H1 (cell line): Measurements from ENCODE around the gene LEUTX. TPM values are rescaled to one million over a fixed set of nuclear protein-coding genes. Genes with fewer than 3 reads are reported as not detected.

ENCODE experiments used
- CTCF ChIA-PET: fragments of 300-600 bp; sonication (Branson Sonifier 250); formaldehyde crosslinking; loops from one replicate; lab custom pipeline; 2021; ENCODE audit not compliant: partially characterized antibody; lab: Charles Lee
- POLR2A ChIA-PET: fragments of 300-600 bp; sonication (Branson Sonifier 250); formaldehyde crosslinking; loops from one replicate; lab custom pipeline; 2021; ENCODE audit warnings: inconsistent platforms; ENCODE audit not compliant: partially characterized antibody; lab: Charles Lee
- DNase-seq, 2 experiments: peaks; one replicate each; pipeline versions ENCODE4 v3.0.0 to v3.0.0-alpha.2; 2010 to 2022; ENCODE audit warnings: low spot score in 2 of 2, low read depth in 1 of 2, mixed read lengths in 1 of 2
- FAIRE-seq: peaks from 2 replicates; lab custom pipeline; 2011; peaks lifted over from hg19 to GRCh38; lab: Jason Lieb, UNC
- H2AFZ ChIP-seq: 2 replicates; pipeline ENCODE4 v1.8.1; 2012; ENCODE audit warnings: low read length, inconsistent platforms
- H2AK5ac ChIP-seq: 2 replicates; pipeline ENCODE4 v1.6.1; 2013; ENCODE audit warnings: low read depth, low read length
- H2BK120ac ChIP-seq: replicated peaks from 2 replicates; pipeline ENCODE3; 2013; ENCODE audit warnings: low read depth, low read length, inconsistent platforms
- H2BK12ac ChIP-seq: 2 replicates; pipeline ENCODE4 v1.6.1; 2013; ENCODE audit warnings: low read depth, low read length
- H2BK15ac ChIP-seq: 2 replicates; pipeline ENCODE4 v1.6.1; 2013; ENCODE audit warnings: low read length
- H2BK20ac ChIP-seq: 2 replicates; pipeline ENCODE4 v1.6.1; 2013; ENCODE audit warnings: low read length
- H2BK5ac ChIP-seq: 2 replicates; pipeline ENCODE4 v1.6.1; 2013; ENCODE audit warnings: low read depth, low read length
- H3K14ac ChIP-seq: 2 replicates; pipeline ENCODE4 v1.6.1; 2013; ENCODE audit warnings: inconsistent platforms; ENCODE audit not compliant: insufficient read length
- H3K18ac ChIP-seq: 2 replicates; pipeline ENCODE4 v1.6.1; 2013; ENCODE audit warnings: low read length; ENCODE audit errors: extremely low read depth
- H3K23ac ChIP-seq: 2 replicates; pipeline ENCODE4 v1.6.1; 2013; ENCODE audit warnings: inconsistent platforms; ENCODE audit not compliant: insufficient read length
- H3K23me2 ChIP-seq: 2 replicates; pipeline ENCODE4 v1.6.1; 2013; ENCODE audit warnings: low read depth, low read length
- H3K27ac ChIP-seq: 2 replicates; pipeline ENCODE4 v1.6.1; 2011; ENCODE audit warnings: low read depth, low read length, inconsistent platforms
- H3K27me3 ChIP-seq, 4 experiments: replicated peaks in 1 of 4; 1 replicate in 1 of 4; 2 replicates in 3 of 4; pipeline versions ENCODE4 v1.6.1 to v1.8.1; 2011 to 2013; ENCODE audit warnings: low read length in 3 of 4, mild to moderate bottlenecking in 3 of 4, inconsistent platforms in 2 of 4, mixed read lengths in 2 of 4, moderate library complexity in 1 of 4; ENCODE audit not compliant: control insufficient read depth in 3 of 4, insufficient read depth in 3 of 4; ENCODE audit errors: extremely low read depth in 1 of 4
- H3K36me3 ChIP-seq, 4 experiments: 2 replicates each; pipeline versions ENCODE4 v1.6.1 to v1.8.1; 2011 to 2013; ENCODE audit warnings: mild to moderate bottlenecking in 4 of 4, low read length in 3 of 4, moderate library complexity in 2 of 4, control low read depth in 1 of 4, inconsistent platforms in 1 of 4; ENCODE audit not compliant: insufficient read depth in 4 of 4, control insufficient read depth in 2 of 4
- H3K4ac ChIP-seq: replicated peaks from 2 replicates; pipeline ENCODE3; 2013; ENCODE audit warnings: low read length, low read depth, mixed read lengths, inconsistent platforms; ENCODE audit not compliant: insufficient read length
- H3K4me1 ChIP-seq, 4 experiments: replicated peaks in 1 of 4; 1 replicate in 1 of 4; 2 replicates in 3 of 4; pipeline versions ENCODE4 v1.6.1 to v1.8.1; 2011 to 2013; ENCODE audit warnings: low read length in 3 of 4, inconsistent platforms in 2 of 4, mixed read lengths in 1 of 4; ENCODE audit not compliant: insufficient read depth in 4 of 4, control insufficient read depth in 3 of 4
- H3K4me2 ChIP-seq, 2 experiments: 2 replicates each; pipeline versions ENCODE4 v1.6.1 to v1.8.1; 2011 to 2013; ENCODE audit warnings: low read depth in 2 of 2, low read length in 2 of 2, control low read depth in 1 of 2, inconsistent platforms in 1 of 2, mild to moderate bottlenecking in 1 of 2; ENCODE audit not compliant: insufficient read depth in 1 of 2
- H3K4me3 ChIP-seq, 4 experiments: fragments of 200-600, 300-600 bp in 1 of 4; sonication (generic), shearing (Covaris generic), sonication (Bioruptor Twin) in 1 of 4; 2 replicates each; pipeline versions ENCODE4 v1.5.1 to v1.8.1; 2011 to 2016; ENCODE audit warnings: low read length in 4 of 4, low read depth in 3 of 4, control low read depth in 2 of 4, inconsistent platforms in 2 of 4, mild to moderate bottlenecking in 2 of 4, mixed read lengths in 1 of 4, moderate library complexity in 1 of 4; ENCODE audit not compliant: insufficient read depth in 2 of 4; ENCODE audit errors: extremely low read depth in 1 of 4
- H3K56ac ChIP-seq: replicated peaks from 2 replicates; pipeline ENCODE3; 2013; ENCODE audit warnings: low read depth, mild to moderate bottlenecking, mixed read lengths, low read length, inconsistent platforms; ENCODE audit not compliant: insufficient read length
- H3K79me1 ChIP-seq: 2 replicates; pipeline ENCODE4 v1.6.1; 2013; ENCODE audit warnings: low read depth, low read length, control low read depth
- H3K79me2 ChIP-seq, 2 experiments: 2 replicates each; pipeline versions ENCODE4 v1.6.1 to v1.8.1; 2012 to 2013; ENCODE audit warnings: low read length in 2 of 2, mild to moderate bottlenecking in 2 of 2, inconsistent platforms in 1 of 2; ENCODE audit not compliant: insufficient read depth in 2 of 2, control insufficient read depth in 1 of 2
- H3K9ac ChIP-seq, 4 experiments: replicated peaks in 1 of 4; 1 replicate in 1 of 4; 2 replicates in 3 of 4; pipeline versions ENCODE4 v1.6.1 to v1.8.1; 2011 to 2013; ENCODE audit warnings: low read depth in 3 of 4, low read length in 3 of 4, control low read depth in 2 of 4, mild to moderate bottlenecking in 2 of 4, moderate library complexity in 2 of 4, inconsistent platforms in 1 of 4; ENCODE audit errors: extremely low read depth in 1 of 4
- H3K9me3 ChIP-seq, 2 experiments: 2 replicates each; pipeline versions ENCODE4 v1.6.1 to v1.8.1; 2012 to 2013; ENCODE audit warnings: mild to moderate bottlenecking in 2 of 2, moderate library complexity in 2 of 2, control low read depth in 1 of 2, inconsistent platforms in 1 of 2, low read depth in 1 of 2, low read length in 1 of 2, mixed read lengths in 1 of 2; ENCODE audit not compliant: insufficient read depth in 2 of 2
- H4K20me1 ChIP-seq, 2 experiments: replicated peaks in 1 of 2; 2 replicates each; pipeline versions ENCODE3 to v1.8.1; 2011 to 2013; ENCODE audit warnings: inconsistent platforms in 2 of 2, low read length in 2 of 2, mild to moderate bottlenecking in 1 of 2; ENCODE audit not compliant: insufficient read depth in 2 of 2, control insufficient read depth in 1 of 2
- H4K5ac ChIP-seq: 2 replicates; pipeline ENCODE4 v1.6.1; 2013; ENCODE audit warnings: low read length, low read depth, mixed read lengths, inconsistent platforms; ENCODE audit not compliant: insufficient read length
- H4K8ac ChIP-seq: 2 replicates; pipeline ENCODE4 v1.8.0; 2013; ENCODE audit warnings: mild to moderate bottlenecking, moderate library complexity, low read length, inconsistent platforms; ENCODE audit not compliant: insufficient read depth; ENCODE audit errors: extremely low read depth
- H4K91ac ChIP-seq: replicated peaks from 2 replicates; pipeline ENCODE3; 2013; ENCODE audit warnings: low read length, mixed read lengths, inconsistent platforms; ENCODE audit not compliant: insufficient read length
- ASH2L ChIP-seq: fragments of 200-600, 300-600 bp; sonication (generic); IDR thresholded peaks from one replicate; pipeline ENCODE4 v1.7.1; 2017; ENCODE audit warnings: low read length
- ATF2 ChIP-seq: IDR thresholded peaks from 2 replicates; pipeline ENCODE4 v1.6.1; 2012; ENCODE audit warnings: low read length, inconsistent platforms
- ATF3 ChIP-seq: IDR thresholded peaks from 2 replicates; pipeline ENCODE4 v1.6.1; 2011; ENCODE audit warnings: low read depth, mild to moderate bottlenecking, low read length; ENCODE audit not compliant: insufficient read depth
- BRCA1 ChIP-seq: IDR thresholded peaks from 2 replicates; pipeline ENCODE4 v1.6.1; 2012; ENCODE audit warnings: low read depth, low read length, improper control_type of control experiment
- EP300 ChIP-seq, 2 experiments: IDR thresholded peaks; 1 replicate in 1 of 2; 2 replicates in 1 of 2; pipeline ENCODE4 v1.6.1; 2011 to 2012; ENCODE audit warnings: low read depth in 2 of 2, low read length in 2 of 2, mild to moderate bottlenecking in 2 of 2, borderline replicate concordance in 1 of 2, inconsistent platforms in 1 of 2, moderate library complexity in 1 of 2
- HDAC2 ChIP-seq, 2 experiments: fragments of 300-600 bp in 1 of 2; sonication (generic) in 1 of 2; IDR thresholded peaks; 2 replicates each; pipeline ENCODE4 v1.6.1; 2011 to 2012; ENCODE audit warnings: low read depth in 2 of 2, low read length in 2 of 2, mild to moderate bottlenecking in 2 of 2, moderate library complexity in 2 of 2, borderline replicate concordance in 1 of 2, inconsistent platforms in 1 of 2
- KDM1A ChIP-seq: fragments of 200-600, 300-600 bp; sonication (generic); IDR thresholded peaks from 2 replicates; pipeline ENCODE4 v1.7.1; 2016; ENCODE audit warnings: mild to moderate bottlenecking, low read length, borderline replicate concordance
- RXRA ChIP-seq: IDR thresholded peaks from 2 replicates; pipeline ENCODE4 v1.6.1; 2011; ENCODE audit warnings: low read depth, mild to moderate bottlenecking, low read length, moderate library complexity; ENCODE audit not compliant: insufficient read depth
- SIN3A ChIP-seq, 2 experiments: IDR thresholded peaks in 1 of 2; conservative IDR thresholded peaks in 1 of 2; 2 replicates each; pipeline ENCODE4 v1.6.1; 2011 to 2012; ENCODE audit warnings: low read length in 2 of 2, improper control_type of control experiment in 1 of 2, low read depth in 1 of 2, mild to moderate bottlenecking in 1 of 2
- SIRT6 ChIP-seq: IDR thresholded peaks from one replicate; pipeline ENCODE4 v1.7.1; 2012; ENCODE audit warnings: low read length, inconsistent platforms
- whole genome bisulfite sequencing, 2 experiments: shearing (Covaris generic) in 1 of 2; methylation state at CpG; one replicate each; pipeline versions ENCODE4 v1.1.6 to v1.1.7; 2013 to 2015; ENCODE audit warnings: low lambda C conversion rate in 2 of 2, mixed read lengths in 2 of 2, inconsistent platforms in 1 of 2, low coverage in 1 of 2, missing lambda C conversion rate in 1 of 2; ENCODE audit not compliant: insufficient replicate concordance in 2 of 2, insufficient coverage in 1 of 2, insufficient read length in 1 of 2; ENCODE audit errors: extremely low coverage in 1 of 2, missing lambda C conversion rate in 1 of 2; 5-methylcytosine and 5-hydroxymethylcytosine counted together
- polyA plus RNA-seq, 7 experiments: library from polyadenylated mRNA; depleted of rRNA in 3 of 7; stranded (reverse) in 5 of 7; unstranded in 2 of 7; fragments of >200 nt in 5 of 7; fragments of 200-250 nt in 2 of 7; gene quantifications; 1 replicate in 5 of 7; 2 replicates in 1 of 7; 4 replicates in 1 of 7; pipeline versions ENCODE4 v1.2.1 to v1.2.3, GENCODE V29; 2011 to 2013; ENCODE audit warnings: missing spikeins in 2 of 7, mixed read lengths in 2 of 7
- total RNA-seq: library from RNA; stranded (reverse); fragmentation: NEBNext Ultra II Directional; extraction: Animal tissue kit (Norgen Biotek cat#: 25700); gene quantifications from 2 replicates; pipeline ENCODE4 v1.2.1, GENCODE V29; 2021

Gene LEUTX
- total and polyA plus RNA-seq, 2 of the 8 experiments (the other 6 are each of a cell fraction or from before 2014, with no cell fraction given) = not detected

GRCh38 chr19:39833160-39833463 is 54.5 kb downstream of the LEUTX start:
- H2BK120ac ChIP-seq = no peak overlapping the region
- peak overlapping the region; percentile 40 to 70 for H3K4me2 ChIP-seq
- no peak for DNase-seq
- H4K91ac ChIP-seq = no peak overlapping the region
- no peak overlapping the region for H2BK15ac ChIP-seq
- no peak overlapping the region for H3K23ac ChIP-seq
- peaks cover 0 to 10% (median 4%) of the 10 kb centered on the region in 4 experiments; a peak in 5 of 7 replicates for H3K4me1 ChIP-seq
- H3K79me2 ChIP-seq = peaks cover 0 to 18% of the 10 kb centered on the region in 2 experiments; a peak in 2 of 4 replicates
- peak overlapping the region in 3 of 4 experiments; percentile 52 to 60 (median 54); a peak in 5 of 7 replicates for H3K9ac ChIP-seq
- peaks cover 6 to 7% of the 10 kb centered on the region in 2 experiments for H4K20me1 ChIP-seq
- ChIA-PET POLR2A (interaction anchor here (0.6 to 2.2 kb wide), 14 partner anchors 8 to 397 kb away, joined by 3 to 31 read pairs (median 4); partner anchors contain the start of genes FBL and RPS16), CTCF (interaction anchor here (1.6 to 2.2 kb wide), 2 partner anchors 10 to 40 kb away, joined by 7 to 21 read pairs; no protein-coding TSS in a partner anchor)
- H3K27ac ChIP-seq = peak overlapping the region; percentile 6; the same call in 1 of the 2 replicates
- no peak overlapping the region; the same call in 1 of the 2 replicates for H2BK5ac ChIP-seq
- WGBS, 2 experiments = 21% methylated on average over 4 of the region's 24 CpGs; no CpG with 5 or more reads in 1 of the 2 experiments
- H4K8ac ChIP-seq = no peak overlapping the region
- H2AK5ac ChIP-seq = no peak overlapping the region
- no peak overlapping the region for H2BK20ac ChIP-seq
- H2AFZ ChIP-seq = no peak overlapping the region
- FAIRE-seq = no peak
- H3K27me3 ChIP-seq = no peaks in the 10 kb centered on the region
- peaks cover 36 to 56% (median 52%) of the 10 kb centered on the region in 4 experiments for H3K36me3 ChIP-seq
- H3K18ac ChIP-seq = peak overlapping the region; percentile 19
- peaks cover 3% of the 10 kb centered on the region; the same call in 1 of the 2 replicates for H3K23me2 ChIP-seq
- H3K9me3 ChIP-seq = no peaks in the 10 kb centered on the region
- H4K5ac ChIP-seq = no peak overlapping the region
- H3K4ac ChIP-seq = no peak overlapping the region
- no peak overlapping the region for H3K56ac ChIP-seq
- no peak overlapping the region for H3K14ac ChIP-seq
- peak overlapping the region; percentile 69 to 83 (median 77) for H3K4me3 ChIP-seq
- no peak overlapping the region for H2BK12ac ChIP-seq
- H3K79me1 ChIP-seq = peaks cover 4% of the 10 kb centered on the region; the same call in 1 of the 2 replicates
- TF ChIP-seq RXRA (no peak), KDM1A (no peak), EP300 (IDR thresholded peaks at IDR 0.05; ENCODE audit: borderline replicate concordance in 1 of 2, low read depth in 2 of 2, low read length in 2 of 2) (no peak), ATF3 (no peak), SIRT6 (no peak), ATF2 (no peak), ASH2L (no peak), BRCA1 (no peak), HDAC2 (IDR thresholded peaks at IDR 0.05; ENCODE audit: borderline replicate concordance in 1 of 2, low read depth in 2 of 2, low read length in 2 of 2) (no peak), SIN3A (conservative IDR thresholded peaks at IDR 0.05 in 1 of 2, IDR thresholded peaks at IDR 0.05 in 1 of 2; ENCODE audit: low read depth in 1 of 2, low read length in 2 of 2) (no peak)
